Measurements from ENCODE around the gene CDH11.

- no peak for TF ChIP-seq HIVEP1 (CRISPR knock-in tag; IDR thresholded peaks at IDR 0.05)
- no peak for TF ChIP-seq POLR2A (conservative IDR thresholded peaks at IDR 0.05)
- no peak for TF ChIP-seq FOSL1 (tag; conservative IDR thresholded peaks at IDR 0.05)
- no peak for TF ChIP-seq CTCF (IDR thresholded peaks at IDR 0.05 in 2 of 3, conservative IDR thresholded peaks at IDR 0.05 in 1 of 3; ENCODE audit: insufficient read depth in 2 of 3, low read depth in 1 of 3, low read length in 3 of 3)
- no peak for TF ChIP-seq ZNF239 (CRISPR knock-in tag; IDR thresholded peaks at IDR 0.05)
- no peak for TF ChIP-seq EZH2 (IDR thresholded peaks at IDR 0.05; ENCODE audit: borderline replicate concordance, low read depth, low read length)
- TF ChIP-seq HMG20A (CRISPR knock-in tag; conservative IDR thresholded peaks at IDR 0.05), result no peak
Observed at GRCh38 chr16:65023802-65024201, 98.1 kb downstream of the CDH11 start.

Data from K562 (cell line).